Measurements from ENCODE around the gene COA1. TPM values are rescaled to one million over a fixed set of nuclear protein-coding genes. Genes with fewer than 3 reads are reported as not detected.

Gene COA1
- total and polyA plus RNA-seq, 9 of the 15 experiments (the other 6 are each of a cell fraction or from before 2014, with no cell fraction given), result 98.9 to 463 (median 181) TPM

GRCh38 chr7:43750016-43750887, 20.9 kb upstream of the COA1 start (continued):
- TF ChIP-seq KAT8 (IDR thresholded peaks at IDR 0.05; ENCODE audit: low read depth), result no peak
- no peak for TF ChIP-seq CEBPB (tag; IDR thresholded peaks at IDR 0.05)
- no peak for TF ChIP-seq BDP1 (IDR thresholded peaks at IDR 0.05; ENCODE audit: insufficient read depth, insufficient read length)
- no peak for TF ChIP-seq SPI1 (IDR thresholded peaks at IDR 0.05; ENCODE audit: borderline replicate concordance, low read depth, low read length)
- TF ChIP-seq TCF15 (CRISPR knock-in tag; IDR thresholded peaks at IDR 0.05), result no peak
- no peak for TF ChIP-seq KLF13 (tag; IDR thresholded peaks at IDR 0.05; ENCODE audit: borderline replicate concordance, low read depth)
- TF ChIP-seq PHF20 (IDR thresholded peaks at IDR 0.05; ENCODE audit: partially characterized antibody), result no peak
- TF ChIP-seq ZNF324 (CRISPR knock-in tag; IDR thresholded peaks at IDR 0.05), result no peak
- no peak for TF ChIP-seq HNRNPLL (IDR thresholded peaks at IDR 0.05; ENCODE audit: low read depth, low read length, poor library complexity, severe bottlenecking)
- peak; percentile 24; the same call in 1 of the 2 replicates for TF ChIP-seq STAT6 (CRISPR knock-in tag; IDR thresholded peaks at IDR 0.05)
- TF ChIP-seq EP400 (IDR thresholded peaks at IDR 0.05), result no peak; the same call in 1 of the 2 replicates
- no peak for TF ChIP-seq ZNF311 (CRISPR knock-in tag; IDR thresholded peaks at IDR 0.05)
- TF ChIP-seq U2AF2 (optimal IDR thresholded peaks at IDR 0.05; ENCODE audit: low read depth, low read length), result no peak
- TF ChIP-seq ZNF3 (CRISPR knock-in tag; IDR thresholded peaks at IDR 0.05), result no peak
- no peak for TF ChIP-seq KLF6 (CRISPR knock-in tag; IDR thresholded peaks at IDR 0.05; ENCODE audit: borderline replicate concordance)
- TF ChIP-seq LCOR (CRISPR knock-in tag; IDR thresholded peaks at IDR 0.05), result no peak
- TF ChIP-seq STAG1 (CRISPR knock-in tag; IDR thresholded peaks at IDR 0.05; ENCODE audit: borderline replicate concordance), result no peak
- no peak for TF ChIP-seq HDAC8 (tag; IDR thresholded peaks at IDR 0.05)
- no peak for TF ChIP-seq ILF3 (IDR thresholded peaks at IDR 0.05; ENCODE audit: borderline replicate concordance)
- TF ChIP-seq CBFA2T2 (conservative IDR thresholded peaks at IDR 0.05), result peak; percentile 84
- TF ChIP-seq SP2 (IDR thresholded peaks at IDR 0.05; ENCODE audit: extremely low read depth, low read depth, low read length, poor library complexity, severe bottlenecking), result no peak
- no peak for TF ChIP-seq CEBPG (CRISPR knock-in tag; IDR thresholded peaks at IDR 0.05)
- no peak for TF ChIP-seq CEBPG (tag; conservative IDR thresholded peaks at IDR 0.05 in 1 of 2, IDR thresholded peaks at IDR 0.05 in 1 of 2)
- TF ChIP-seq SAP30 (IDR thresholded peaks at IDR 0.05; ENCODE audit: borderline replicate concordance, insufficient read depth, low read depth, low read length, poor library complexity, severe bottlenecking), result peak; percentile 31
- no peak for TF ChIP-seq KDM4B (IDR thresholded peaks at IDR 0.05; ENCODE audit: borderline replicate concordance in 2 of 2, low read depth in 1 of 2)
- no peak for TF ChIP-seq CBX5 (IDR thresholded peaks at IDR 0.05; ENCODE audit: borderline replicate concordance, low read depth)
- TF ChIP-seq HMG20B (CRISPR knock-in tag; IDR thresholded peaks at IDR 0.05), result no peak
